Panc1 (cell line): ENCODE results near the gene MAP7. TPM values are rescaled to one million over a fixed set of nuclear protein-coding genes. Genes with fewer than 3 reads are reported as not detected.

Experiments used
- ATAC-seq: fragments of 200-7000 bp; cut with Tn5 transposase; 2 replicates; pipeline ENCODE4 v1.9.1; 2020; ENCODE audit warnings: mild to moderate bottlenecking, moderate library complexity
- BruUV-seq: library from RNA; stranded (reverse); fragments of 400-500 nt; replicated peaks from 2 replicates; lab custom pipeline; 2021; lab: Mats Ljungman, UMichigan
- CTCF ChIA-PET: fragments of 300-600 bp; sonication (Branson Sonifier 250); formaldehyde crosslinking; loops from one replicate; lab custom pipeline; 2022; ENCODE audit warnings: antibody characterized with exemption; lab: Charles Lee
- POLR2A ChIA-PET: fragments of 300-600 bp; sonication (Branson Sonifier 250); formaldehyde crosslinking; loops from one replicate; lab custom pipeline; 2022; ENCODE audit warnings: antibody characterized with exemption; lab: Charles Lee
- DNase-seq: peaks from one replicate; pipeline ENCODE4 v3.0.0-alpha.2; 2010; ENCODE audit warnings: low read depth, low spot score
- H3K27ac ChIP-seq: 2 replicates; pipeline ENCODE4 v1.5.1; 2011; ENCODE audit warnings: mild to moderate bottlenecking, low read length, inconsistent platforms
- H3K27me3 ChIP-seq: fragments of 200-500 bp; sonication (Bioruptor generic); 2 replicates; pipeline ENCODE4 v1.6.0; 2014; ENCODE audit warnings: low read length, inconsistent platforms; ENCODE audit not compliant: control insufficient read depth, insufficient read depth
- H3K36me3 ChIP-seq: fragments of 200-500 bp; sonication (Bioruptor generic); 2 replicates; pipeline ENCODE4 v1.5.1; 2014; ENCODE audit warnings: inconsistent platforms, mild to moderate bottlenecking, low read length, moderate library complexity; ENCODE audit not compliant: control insufficient read depth, insufficient read depth
- H3K4me1 ChIP-seq: 2 replicates; pipeline ENCODE4 v1.5.1; 2011; ENCODE audit warnings: inconsistent platforms, mild to moderate bottlenecking, low read length, moderate library complexity; ENCODE audit not compliant: control insufficient read depth, insufficient read depth
- H3K4me3 ChIP-seq, 2 experiments: 2 replicates each; pipeline ENCODE4 v1.5.1; 2011 to 2012; ENCODE audit warnings: low read depth in 2 of 2, low read length in 2 of 2, mild to moderate bottlenecking in 2 of 2, inconsistent platforms in 1 of 2, moderate library complexity in 1 of 2
- H3K9me3 ChIP-seq: fragments of 200-500 bp; sonication (Bioruptor generic); 2 replicates; pipeline ENCODE4 v1.5.1; 2014; ENCODE audit warnings: low read depth, mild to moderate bottlenecking, inconsistent platforms, low read length, moderate library complexity; ENCODE audit not compliant: control insufficient read depth, insufficient read depth
- POLR2AphosphoS5 ChIP-seq: IDR thresholded peaks from 2 replicates; pipeline ENCODE4 v1.6.1; 2012; ENCODE audit warnings: mild to moderate bottlenecking, low read depth, low read length, moderate library complexity
- REST ChIP-seq, 2 experiments: IDR thresholded peaks; 2 replicates each; pipeline ENCODE4 v1.6.1; 2011 to 2012; ENCODE audit warnings: low read depth in 2 of 2, control low read depth in 1 of 2, low read length in 1 of 2, mild to moderate bottlenecking in 1 of 2, moderate library complexity in 1 of 2; ENCODE audit not compliant: insufficient read depth in 1 of 2
- SIN3A ChIP-seq: IDR thresholded peaks from 2 replicates; pipeline ENCODE4 v1.6.1; 2012; ENCODE audit warnings: low read depth, mild to moderate bottlenecking, low read length, moderate library complexity, borderline replicate concordance; ENCODE audit not compliant: insufficient read depth
- TCF7L2 ChIP-seq: IDR thresholded peaks from 2 replicates; pipeline ENCODE4 v1.6.1; 2011; ENCODE audit warnings: mild to moderate bottlenecking, low read depth, low read length, inconsistent platforms
- in situ Hi-C: cut with HindIII; loops from 2 replicates; pipeline ENCODE4 v1.10.0; 2016; ENCODE audit warnings: low sequenced_read_pairs, low pct_unique_long_range_greater_than_20kb
- intact Hi-C: fragments of 100-400 bp; cut with micrococcal nuclease; formaldehyde crosslinking; loops from one replicate; pipeline ENCODE4 v1.10.0; 2022; ENCODE audit not compliant: unreplicated experiment
- total RNA-seq: library from RNA; stranded (reverse); gene quantifications from one replicate; pipeline ENCODE4 v1.2.1, GENCODE V29; 2021; ENCODE audit not compliant: unreplicated experiment
- TF ChIP-seq, protein P1 (sequence below): fragments of 450-650 bp; IDR thresholded peaks from 2 replicates; pipeline ENCODE4 v1.5.1; 2017; ENCODE audit warnings: mild to moderate bottlenecking

The MAP7 gene
- total RNA-seq, 1 experiment from 2014 or later, result 1.8 TPM

GRCh38 chr6:136526937-136527336, 23.3 kb downstream of the MAP7 start:
- H3K27me3 ChIP-seq, result no peaks in the 10 kb centered on the region
- intact Hi-C loops, result no loop called here
- no peak overlapping the region for H3K27ac ChIP-seq
- H3K4me3 ChIP-seq, result no peak overlapping the region
- DNase-seq (no peak), ATAC-seq (no peak)
- no peaks in the 10 kb centered on the region for H3K36me3 ChIP-seq
- in situ Hi-C loops, result no loop called here
- BruUV-seq, result no TSS peak
- ChIA-PET POLR2A (no interaction called here), CTCF (no interaction called here)
- TF ChIP-seq REST (IDR thresholded peaks at IDR 0.05; ENCODE audit: insufficient read depth in 1 of 2, low read depth in 2 of 2, low read length in 1 of 2), result no peak
- no peaks in the 10 kb centered on the region for H3K9me3 ChIP-seq
- H3K4me1 ChIP-seq, result peaks cover 7% of the 10 kb centered on the region; the same call in 1 of the 2 replicates

- no peak for DNase-seq
- TF ChIP-seq REST (IDR thresholded peaks at IDR 0.05; ENCODE audit: insufficient read depth in 1 of 2, low read depth in 2 of 2, low read length in 1 of 2) (no peak), TCF7L2 (no peak), SIN3A (no peak), POLR2AphosphoS5 (no peak)
- TF ChIP-seq, protein P1, sequence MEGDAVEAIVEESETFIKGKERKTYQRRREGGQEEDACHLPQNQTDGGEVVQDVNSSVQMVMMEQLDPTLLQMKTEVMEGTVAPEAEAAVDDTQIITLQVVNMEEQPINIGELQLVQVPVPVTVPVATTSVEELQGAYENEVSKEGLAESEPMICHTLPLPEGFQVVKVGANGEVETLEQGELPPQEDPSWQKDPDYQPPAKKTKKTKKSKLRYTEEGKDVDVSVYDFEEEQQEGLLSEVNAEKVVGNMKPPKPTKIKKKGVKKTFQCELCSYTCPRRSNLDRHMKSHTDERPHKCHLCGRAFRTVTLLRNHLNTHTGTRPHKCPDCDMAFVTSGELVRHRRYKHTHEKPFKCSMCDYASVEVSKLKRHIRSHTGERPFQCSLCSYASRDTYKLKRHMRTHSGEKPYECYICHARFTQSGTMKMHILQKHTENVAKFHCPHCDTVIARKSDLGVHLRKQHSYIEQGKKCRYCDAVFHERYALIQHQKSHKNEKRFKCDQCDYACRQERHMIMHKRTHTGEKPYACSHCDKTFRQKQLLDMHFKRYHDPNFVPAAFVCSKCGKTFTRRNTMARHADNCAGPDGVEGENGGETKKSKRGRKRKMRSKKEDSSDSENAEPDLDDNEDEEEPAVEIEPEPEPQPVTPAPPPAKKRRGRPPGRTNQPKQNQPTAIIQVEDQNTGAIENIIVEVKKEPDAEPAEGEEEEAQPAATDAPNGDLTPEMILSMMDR, result peak; percentile 25
- H3K4me3 ChIP-seq, result no peak overlapping the region
Measured at GRCh38 chr6:136526196-136526930, 23.9 kb downstream of the MAP7 start.

More at GRCh38 chr6:136526196-136526930, 23.9 kb downstream of the MAP7 start:
- in situ Hi-C loops, result no loop called here
- POLR2A ChIA-PET, result no interaction called here
- no peaks in the 10 kb centered on the region for H3K36me3 ChIP-seq
- H3K9me3 ChIP-seq, result no peaks in the 10 kb centered on the region
- peak; percentile 90 for ATAC-seq
- CTCF ChIA-PET, result interaction anchor here (1.4 kb wide), 1 partner anchor 21 kb away, joined by 9 read pairs; no protein-coding TSS in a partner anchor
- no TSS peak for BruUV-seq
- no peak overlapping the region for H3K27ac ChIP-seq
- H3K27me3 ChIP-seq, result no peaks in the 10 kb centered on the region
- H3K4me1 ChIP-seq, result peaks cover 7% of the 10 kb centered on the region; the same call in 1 of the 2 replicates
- intact Hi-C loops, result no loop called here
